Measurements from ENCODE around the gene DPP6.

Gene DPP6

DNA sequence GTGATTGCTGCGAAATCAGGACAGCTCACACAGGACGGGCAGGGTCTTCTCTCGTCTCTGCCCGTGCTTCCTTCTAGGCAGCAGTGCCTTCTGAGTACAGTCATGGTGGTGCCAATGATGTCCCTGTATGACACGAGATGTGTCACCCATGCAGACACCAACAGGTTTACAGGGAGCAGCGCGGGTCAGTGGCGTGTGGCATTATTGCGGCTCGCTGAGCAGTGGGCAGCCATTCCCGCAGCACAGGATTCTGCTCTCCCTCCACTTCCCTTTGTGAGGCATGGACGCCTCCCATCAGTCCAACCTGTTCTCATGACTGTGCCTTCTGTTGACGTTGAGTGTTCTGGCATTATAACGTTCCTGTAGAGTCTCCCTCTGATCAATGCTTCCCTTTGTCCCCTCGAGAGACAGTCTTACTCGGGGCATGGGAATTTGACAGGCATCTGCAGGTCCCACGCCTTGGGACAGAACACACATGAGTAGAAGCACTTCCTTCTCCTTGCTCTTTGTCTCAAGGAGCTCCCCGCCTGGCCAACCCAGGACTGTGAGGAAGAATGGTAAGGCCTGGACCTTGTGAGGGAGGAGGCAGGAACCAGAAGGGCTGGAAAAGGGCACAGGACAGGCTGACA is 731.2 kb downstream of the DPP6 start:
- no peak for DNase-seq

DNA sequence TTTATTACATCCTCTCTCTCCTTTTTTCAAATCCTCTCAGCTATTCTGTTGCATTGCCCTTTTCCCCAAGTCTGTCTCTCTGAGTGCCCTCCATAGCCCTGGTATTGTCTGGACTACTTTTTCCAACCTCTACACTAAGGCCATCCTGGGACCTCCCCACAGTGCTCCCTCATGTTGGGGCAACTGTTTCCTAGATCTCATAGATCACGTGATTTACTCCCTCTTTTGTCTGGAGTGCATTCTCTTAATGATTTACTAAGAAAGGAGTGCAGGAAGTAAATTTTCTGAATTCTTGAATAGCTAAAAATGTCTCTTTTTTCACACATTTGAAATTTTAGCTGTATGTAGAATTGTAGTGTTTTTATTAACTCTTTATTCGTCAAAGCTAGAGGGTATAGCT is 733.7 kb downstream of the DPP6 start:
- DNase-seq = no peak

DNA sequence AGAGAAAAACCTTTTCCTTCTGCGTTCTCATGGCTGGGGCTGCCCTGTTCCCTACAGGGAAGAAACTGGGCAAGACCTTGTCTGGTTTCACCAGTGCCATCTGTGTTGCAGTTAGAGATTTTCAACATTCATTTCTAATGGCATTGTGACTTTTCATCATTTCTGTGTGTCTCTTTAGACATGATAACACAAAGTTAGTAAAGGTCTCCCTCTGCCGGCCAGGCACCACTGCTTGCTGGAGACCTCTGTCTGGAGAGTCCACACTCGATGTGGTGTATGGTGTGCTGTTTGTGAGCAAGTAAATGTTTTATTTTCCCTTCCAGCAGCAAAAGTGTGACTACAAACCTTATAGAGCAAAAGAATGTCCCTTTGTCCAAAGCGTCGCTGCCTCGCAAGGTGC is 737.2 kb downstream of the DPP6 start:
- DNase-seq = peak in 1 of 2 donors; percentile 4

DNA sequence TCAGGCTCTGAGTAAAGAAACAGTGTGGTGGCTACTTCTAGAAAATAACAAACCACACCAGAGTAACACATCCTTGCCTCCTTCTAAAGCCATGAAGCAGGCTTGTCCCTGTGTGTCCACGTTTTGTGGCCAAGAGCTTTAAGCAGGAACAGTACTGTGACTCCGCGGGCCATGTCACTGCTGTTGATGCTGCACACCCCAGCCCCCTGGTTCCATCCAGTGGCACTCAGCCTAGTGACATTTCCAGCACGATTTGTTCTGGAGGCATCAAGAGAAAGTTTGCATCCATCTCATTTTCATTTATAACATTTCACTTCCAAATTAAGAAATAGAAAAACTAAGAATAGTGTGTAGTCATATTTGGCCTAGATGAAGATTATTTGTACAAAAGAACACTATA is 739.4 kb downstream of the DPP6 start:
- DNase-seq = no peak

DNA sequence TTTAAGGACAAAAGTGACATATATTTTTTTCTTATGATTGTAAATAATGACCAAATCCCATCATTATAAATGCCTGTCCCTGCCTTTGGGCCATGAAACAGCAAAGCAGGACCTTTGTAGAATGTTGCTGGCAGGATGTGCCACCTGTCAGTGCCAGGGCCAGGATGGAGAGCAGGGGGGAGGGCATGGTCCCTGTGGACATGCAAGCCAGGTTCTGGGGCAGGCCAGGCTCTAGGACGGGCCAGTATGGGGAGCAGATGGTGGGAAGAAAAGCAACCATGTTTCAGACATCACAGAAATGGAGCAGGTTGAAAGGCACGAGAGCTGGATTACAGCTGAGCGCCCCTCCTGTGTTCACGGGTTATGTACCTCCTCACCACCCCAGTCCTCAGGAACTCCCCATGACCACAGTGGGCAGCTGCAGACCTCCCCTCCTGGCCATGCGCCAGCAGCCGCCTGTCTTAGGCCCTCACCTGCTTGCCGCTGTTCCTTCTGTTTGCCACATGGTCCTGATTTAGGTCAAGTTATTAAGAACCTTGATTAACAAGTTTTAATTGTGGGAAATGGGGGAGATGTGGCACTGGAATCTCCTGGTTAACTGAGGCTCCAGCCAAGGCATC is 740.3 kb downstream of the DPP6 start:
- no peak for DNase-seq

DNA sequence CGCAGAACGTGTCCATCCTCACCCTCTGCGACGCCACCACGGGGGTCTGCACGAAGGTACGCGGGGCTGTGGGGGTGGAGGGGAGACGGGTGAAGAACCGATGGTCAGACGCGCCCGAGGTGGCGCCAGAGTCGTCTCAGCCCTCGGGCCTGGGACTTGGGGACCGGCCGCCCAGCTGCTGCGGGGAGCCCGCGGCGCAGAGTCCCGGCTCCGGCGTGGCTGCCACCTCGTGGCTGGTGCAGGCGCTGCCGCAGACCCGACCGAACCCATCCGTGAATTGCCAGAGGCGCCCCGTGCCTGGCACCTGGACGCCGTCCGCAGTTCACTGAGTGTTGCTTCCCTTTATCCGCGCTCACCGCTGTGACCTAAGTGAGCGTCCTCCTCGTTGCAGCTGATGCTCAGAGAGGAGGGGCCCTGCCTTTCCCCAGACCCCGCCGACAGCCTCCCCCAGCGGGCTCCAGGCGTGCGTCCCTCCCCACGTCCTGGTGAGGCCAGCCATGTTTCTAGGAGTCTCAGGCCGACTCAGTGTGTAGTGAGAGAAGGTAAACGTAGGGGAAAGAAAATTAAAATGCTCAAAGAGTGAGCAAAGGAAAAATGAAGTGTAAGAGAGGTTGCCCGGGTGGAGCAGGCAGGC is 742.1 kb downstream of the DPP6 start:
- DNase-seq = peak in 1 of 2 donors; percentile 47

- no peak for DNase-seq
Measured at GRCh38 chr7:154795014-154795413, 742.8 kb downstream of the DPP6 start.

DNA sequence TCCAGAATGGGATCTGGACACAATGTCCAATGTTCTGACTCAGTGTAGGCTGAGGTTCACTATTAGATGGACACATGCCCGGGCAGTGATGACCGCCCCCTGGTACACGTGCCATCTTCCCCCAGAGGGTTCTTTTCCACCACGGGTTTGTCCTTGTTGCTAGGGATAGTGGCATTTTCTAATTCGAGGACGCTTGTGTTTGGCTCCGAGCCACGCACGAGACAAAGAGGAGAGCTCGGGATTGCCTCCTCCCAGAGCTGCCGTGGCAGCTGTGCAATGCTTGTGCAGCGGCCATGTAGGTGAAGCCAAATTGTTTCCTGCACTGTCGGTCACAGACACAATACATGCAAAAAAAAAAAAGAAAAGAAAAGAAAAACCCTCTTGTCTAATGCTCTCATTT is 743.2 kb downstream of the DPP6 start:
- no peak for DNase-seq

DNA sequence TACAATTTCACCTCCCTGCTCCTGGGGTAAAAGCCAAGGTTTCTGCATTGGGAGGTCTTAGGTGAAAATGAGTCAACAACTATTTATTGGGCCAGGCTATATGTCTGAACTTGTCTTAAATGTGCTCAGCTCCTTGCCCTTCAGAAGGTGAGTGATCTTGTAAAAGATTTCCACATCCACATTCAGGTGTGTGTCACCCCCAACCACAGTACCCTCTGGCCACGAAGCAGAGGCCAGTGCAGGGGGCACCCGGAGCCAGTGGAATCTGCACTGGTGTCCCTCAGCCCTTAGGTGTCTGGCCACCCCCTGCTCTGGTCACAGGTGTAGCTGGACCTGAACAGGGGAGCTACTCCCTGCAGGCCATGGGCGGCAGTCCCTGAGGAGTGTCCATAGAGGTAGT is 752.3 kb downstream of the DPP6 start:
- DNase-seq = no peak

- no peak for DNase-seq
Measured at GRCh38 chr7:154812027-154812426, 759.8 kb downstream of the DPP6 start.

- no peak for DNase-seq
Measured at GRCh38 chr7:154817224-154817896, 765.2 kb downstream of the DPP6 start.

DNA sequence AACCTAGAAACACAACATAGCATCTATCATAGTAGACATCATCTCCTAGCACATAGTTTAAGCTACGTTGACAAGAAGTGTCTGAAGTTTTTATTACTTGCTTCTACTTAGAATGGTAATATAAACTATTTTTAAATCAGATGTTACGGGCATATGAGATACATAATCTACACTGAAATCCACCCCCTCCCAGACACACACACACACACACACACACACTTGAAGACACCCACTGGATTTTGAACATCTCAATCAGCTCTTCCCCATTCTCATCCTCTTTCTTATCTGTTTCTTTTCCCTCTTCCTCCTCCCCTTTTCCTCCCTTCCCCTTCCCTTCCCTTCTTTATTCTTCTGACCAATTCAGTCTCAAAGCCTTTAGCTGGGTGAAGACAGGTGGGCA is 774.8 kb downstream of the DPP6 start:
- no peak for DNase-seq

GRCh38 chr7:154832557-154833138 is 780.5 kb downstream of the DPP6 start:
- DNase-seq = peak in 1 of 2 donors; percentile 1

- no peak for DNase-seq
Measured at GRCh38 chr7:154836021-154836448, 783.8 kb downstream of the DPP6 start.

DNA sequence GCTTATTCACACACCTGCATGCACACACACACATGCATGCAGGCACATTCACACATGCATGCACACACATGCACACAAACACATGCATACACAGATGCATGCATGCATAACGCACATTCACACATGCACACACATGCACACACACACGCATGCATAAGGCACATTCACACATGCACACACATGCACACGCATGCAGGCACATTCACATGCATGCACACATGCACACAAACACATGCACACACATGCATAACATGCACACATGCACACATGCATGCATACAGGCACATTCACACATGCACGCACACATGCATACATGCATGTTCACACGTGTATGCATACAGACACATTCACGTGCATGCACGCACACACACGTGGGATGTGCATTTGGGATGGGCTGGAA is 784.9 kb downstream of the DPP6 start:
- DNase-seq = no peak

DNA sequence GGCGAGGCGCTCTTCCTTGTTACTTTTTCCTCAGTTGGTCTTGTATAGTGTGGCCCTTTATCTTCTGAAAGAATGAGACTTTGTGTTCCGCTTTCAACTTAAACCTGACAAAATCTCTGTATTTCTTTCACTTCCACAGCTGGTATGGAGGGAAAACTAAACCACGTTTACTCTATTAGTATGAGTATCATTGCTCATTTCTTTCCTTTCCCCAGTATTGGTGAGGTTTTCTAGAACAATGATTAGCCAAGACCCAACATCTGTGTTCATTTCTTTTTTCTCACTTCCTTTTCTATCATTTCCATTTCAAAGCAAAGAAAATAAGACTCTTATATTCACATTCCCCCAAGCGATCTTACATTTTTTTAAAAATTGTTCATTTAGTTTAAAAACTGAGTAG is 785.4 kb downstream of the DPP6 start:
- DNase-seq = no peak

DNA sequence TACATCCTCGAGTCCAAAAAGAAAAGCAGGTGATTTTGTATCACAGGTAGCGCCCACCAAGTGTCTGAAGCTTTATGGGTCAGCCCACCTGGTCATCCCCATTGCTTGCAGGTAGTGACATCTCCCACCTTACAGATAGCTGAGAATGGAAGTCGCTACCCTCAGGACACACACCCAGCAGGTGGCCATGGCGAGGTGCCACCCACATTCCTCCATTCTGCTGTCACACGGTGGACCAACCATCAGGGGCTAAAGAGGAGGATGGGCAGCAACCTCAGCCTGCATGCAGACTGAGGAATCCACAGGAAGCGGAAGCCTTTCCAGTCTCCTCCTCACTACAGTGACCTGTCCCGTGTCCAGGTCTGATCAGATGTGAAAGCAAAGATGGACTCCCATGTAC is 787.9 kb downstream of the DPP6 start:
- no peak for DNase-seq

- DNase-seq = no peak
Measured at GRCh38 chr7:154841731-154842331, 789.6 kb downstream of the DPP6 start.

DNA sequence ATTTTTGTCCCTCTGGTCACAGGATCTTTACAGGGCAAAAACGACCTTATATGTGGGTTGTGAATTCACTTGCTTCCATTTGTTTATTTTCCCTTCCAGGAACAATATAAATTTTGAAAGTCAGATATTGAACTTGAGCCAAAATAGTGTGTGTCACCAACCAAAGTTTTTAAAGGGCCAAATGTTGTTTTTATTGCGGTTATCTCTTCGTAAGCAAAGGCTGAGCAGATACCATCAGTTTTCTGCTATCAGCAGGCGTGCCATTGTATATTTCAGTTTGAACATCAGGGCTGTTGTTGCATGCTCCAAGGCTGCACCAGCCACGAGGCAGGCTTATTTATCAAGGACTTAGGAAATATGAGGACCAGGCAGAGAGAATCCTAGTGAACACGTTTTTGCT is 790.4 kb downstream of the DPP6 start:
- DNase-seq = no peak

DNA sequence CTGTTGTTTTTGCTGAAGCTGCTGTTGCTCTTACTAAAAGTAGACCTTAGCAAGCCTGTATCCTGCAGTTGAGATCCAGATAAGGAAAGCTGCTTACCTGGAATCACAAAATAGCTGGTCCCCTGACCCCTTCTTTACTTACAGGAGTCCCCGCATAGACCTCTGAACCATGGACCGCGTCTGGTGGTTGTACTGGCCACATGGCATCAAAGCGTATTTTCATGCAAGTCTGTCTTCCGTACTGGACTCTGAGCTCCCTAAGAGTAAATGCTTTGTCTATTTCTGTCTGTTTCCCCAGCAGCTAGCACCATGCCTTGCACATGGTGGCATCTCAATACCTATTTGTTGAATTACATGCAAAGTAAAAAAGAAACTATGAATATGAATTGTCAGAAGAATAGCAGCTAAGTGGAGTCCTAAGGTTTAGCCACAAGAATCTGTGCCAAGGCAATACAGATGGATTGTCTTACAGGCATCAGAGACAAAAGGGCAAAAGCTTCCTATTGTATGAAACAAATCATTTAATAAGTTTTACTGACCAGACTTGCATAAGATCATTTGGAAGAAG is 791.6 kb downstream of the DPP6 start:
- DNase-seq = no peak

DNA sequence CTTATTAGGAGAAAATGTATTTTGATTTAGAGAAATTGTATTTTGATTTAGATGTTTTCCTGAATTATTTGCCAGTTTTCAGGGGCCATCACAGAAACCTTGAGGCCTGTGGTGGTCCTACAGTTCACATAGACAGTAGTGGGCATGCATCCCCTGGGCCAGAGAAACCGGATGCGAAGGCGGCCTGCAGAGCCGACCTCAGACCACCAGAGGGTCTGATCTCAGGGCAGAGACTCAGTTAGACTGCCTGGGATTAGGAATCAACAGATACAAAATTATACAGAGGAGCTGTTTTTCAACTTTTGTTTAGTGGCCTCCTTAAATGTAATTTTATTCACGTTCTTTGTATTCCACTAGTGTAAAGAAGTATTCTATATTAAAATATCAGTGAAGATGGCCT is 792.3 kb downstream of the DPP6 start:
- DNase-seq = no peak

GRCh38 chr7:154844955-154845354 is 792.8 kb downstream of the DPP6 start:
- DNase-seq = no peak

DNA sequence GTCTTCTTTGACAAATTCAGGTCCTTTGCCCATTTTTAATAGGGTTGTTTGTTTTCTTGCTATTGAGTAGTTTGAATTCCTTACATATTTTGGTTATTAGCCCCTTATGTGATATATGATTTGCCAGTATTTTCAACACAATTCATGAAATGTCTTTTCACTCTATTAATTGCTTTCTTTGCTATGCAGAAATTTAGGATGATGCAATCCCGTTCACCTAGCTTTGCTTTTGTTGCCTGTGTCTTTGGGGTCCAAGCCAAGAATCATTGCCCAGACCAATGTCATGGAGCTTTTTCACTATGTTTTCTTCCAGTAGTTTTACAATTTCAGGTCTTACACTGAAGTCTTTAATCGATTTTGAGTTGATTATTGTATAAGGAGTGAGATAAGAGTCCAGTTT is 796.3 kb downstream of the DPP6 start:
- DNase-seq = no peak

Data from stimulated activated CD4-positive, alpha-beta T cell treated with anti-CD3 and anti-CD28 coated beads, Interleukin-2, amount 100 ng/mL, for 24 hours (primary cell).